HCT116 (cell line): ENCODE data around the gene ZBTB20.

Source experiments
- CTCF ChIP-seq, 3 experiments: fragments of 200-600 bp in 1 of 3; sonication (generic) in 1 of 3; IDR thresholded peaks in 2 of 3; conservative IDR thresholded peaks in 1 of 3; 2 replicates each; pipeline ENCODE4 v1.5.1; 2012 to 2017; ENCODE audit warnings: low read depth in 2 of 3, low read length in 2 of 3, antibody characterized with exemption in 1 of 3, borderline replicate concordance in 1 of 3, control low read depth in 1 of 3, mild to moderate bottlenecking in 1 of 3, mixed read lengths in 1 of 3, mixed run types in 1 of 3, moderate library complexity in 1 of 3; ENCODE audit not compliant: insufficient read depth in 1 of 3
- EZH2 ChIP-seq: fragments of 200-600 bp; sonication (generic); IDR thresholded peaks from 2 replicates; pipeline ENCODE4 v1.6.1; 2017; ENCODE audit warnings: antibody characterized with exemption, mixed run types
- JUND ChIP-seq: IDR thresholded peaks from 2 replicates; pipeline ENCODE4 v1.6.1; 2012
- POLR2A ChIP-seq: IDR thresholded peaks from 2 replicates; pipeline ENCODE4 v1.7.0; 2011; ENCODE audit warnings: borderline replicate concordance; ENCODE audit not compliant: insufficient read depth, insufficient read length; ENCODE audit errors: extremely low read depth
- POLR2AphosphoS5 ChIP-seq: IDR thresholded peaks from 2 replicates; pipeline ENCODE4 v1.6.1; 2011; ENCODE audit warnings: mild to moderate bottlenecking, low read depth, low read length, moderate library complexity
- YY1 ChIP-seq: IDR thresholded peaks from 2 replicates; pipeline ENCODE4 v1.6.1; 2011; ENCODE audit warnings: low read length, low read depth, moderate library complexity, mild to moderate bottlenecking; ENCODE audit not compliant: insufficient replicate concordance; ENCODE audit errors: extremely low read depth
- ZFX ChIP-seq: fragments of 450-650 bp; IDR thresholded peaks from 2 replicates; pipeline ENCODE4 v1.6.1; 2017
- TF ChIP-seq, protein P1 (sequence below): IDR thresholded peaks from 2 replicates; pipeline ENCODE4 v1.6.1; 2012; ENCODE audit warnings: low read depth

GRCh38 chr3:114874522-114874971, 272.5 kb downstream of the ZBTB20 start:
- TF ChIP-seq CTCF (IDR thresholded peaks at IDR 0.05 in 2 of 3, conservative IDR thresholded peaks at IDR 0.05 in 1 of 3; ENCODE audit: borderline replicate concordance in 1 of 3, insufficient read depth in 1 of 3, low read depth in 2 of 3, low read length in 2 of 3) (no peak), JUND (no peak), POLR2AphosphoS5 (no peak), POLR2A (no peak), ZFX (no peak), EZH2 (no peak), YY1 (no peak)
- TF ChIP-seq, protein P1, sequence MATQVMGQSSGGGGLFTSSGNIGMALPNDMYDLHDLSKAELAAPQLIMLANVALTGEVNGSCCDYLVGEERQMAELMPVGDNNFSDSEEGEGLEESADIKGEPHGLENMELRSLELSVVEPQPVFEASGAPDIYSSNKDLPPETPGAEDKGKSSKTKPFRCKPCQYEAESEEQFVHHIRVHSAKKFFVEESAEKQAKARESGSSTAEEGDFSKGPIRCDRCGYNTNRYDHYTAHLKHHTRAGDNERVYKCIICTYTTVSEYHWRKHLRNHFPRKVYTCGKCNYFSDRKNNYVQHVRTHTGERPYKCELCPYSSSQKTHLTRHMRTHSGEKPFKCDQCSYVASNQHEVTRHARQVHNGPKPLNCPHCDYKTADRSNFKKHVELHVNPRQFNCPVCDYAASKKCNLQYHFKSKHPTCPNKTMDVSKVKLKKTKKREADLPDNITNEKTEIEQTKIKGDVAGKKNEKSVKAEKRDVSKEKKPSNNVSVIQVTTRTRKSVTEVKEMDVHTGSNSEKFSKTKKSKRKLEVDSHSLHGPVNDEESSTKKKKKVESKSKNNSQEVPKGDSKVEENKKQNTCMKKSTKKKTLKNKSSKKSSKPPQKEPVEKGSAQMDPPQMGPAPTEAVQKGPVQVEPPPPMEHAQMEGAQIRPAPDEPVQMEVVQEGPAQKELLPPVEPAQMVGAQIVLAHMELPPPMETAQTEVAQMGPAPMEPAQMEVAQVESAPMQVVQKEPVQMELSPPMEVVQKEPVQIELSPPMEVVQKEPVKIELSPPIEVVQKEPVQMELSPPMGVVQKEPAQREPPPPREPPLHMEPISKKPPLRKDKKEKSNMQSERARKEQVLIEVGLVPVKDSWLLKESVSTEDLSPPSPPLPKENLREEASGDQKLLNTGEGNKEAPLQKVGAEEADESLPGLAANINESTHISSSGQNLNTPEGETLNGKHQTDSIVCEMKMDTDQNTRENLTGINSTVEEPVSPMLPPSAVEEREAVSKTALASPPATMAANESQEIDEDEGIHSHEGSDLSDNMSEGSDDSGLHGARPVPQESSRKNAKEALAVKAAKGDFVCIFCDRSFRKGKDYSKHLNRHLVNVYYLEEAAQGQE = no peak
